H9 (cell line): ENCODE results near the gene TRPM3. TPM values are rescaled to one million over a fixed set of nuclear protein-coding genes. Genes with fewer than 3 reads are reported as not detected.

Experiments used
- DNase-seq: peaks from one replicate; pipeline ENCODE4 v3.0.0-alpha.2; 2017
- H2AFZ ChIP-seq: one replicate; pipeline ENCODE4 v1.6.1; 2013; ENCODE audit warnings: mild to moderate bottlenecking, low read length, control low read depth, moderate library complexity
- H2AK5ac ChIP-seq: 2 replicates; pipeline ENCODE4 v1.6.1; 2013; ENCODE audit warnings: low read length, control low read depth, mixed read lengths; ENCODE audit not compliant: insufficient read length
- H2BK120ac ChIP-seq: one replicate; pipeline ENCODE4 v1.6.1; 2013; ENCODE audit warnings: low read depth, mild to moderate bottlenecking, low read length, control low read depth, inconsistent platforms; ENCODE audit not compliant: poor library complexity, severe bottlenecking
- H2BK12ac ChIP-seq: 2 replicates; pipeline ENCODE4 v1.6.1; 2013; ENCODE audit warnings: low read length, control low read depth, mixed read lengths, low read depth; ENCODE audit not compliant: insufficient read length
- H2BK15ac ChIP-seq: 2 replicates; pipeline ENCODE4 v1.6.1; 2013; ENCODE audit warnings: low read depth, low read length, control low read depth
- H2BK20ac ChIP-seq: one replicate; pipeline ENCODE4 v1.6.1; 2013; ENCODE audit warnings: low read depth, mild to moderate bottlenecking, low read length, control low read depth, inconsistent platforms; ENCODE audit not compliant: poor library complexity, severe bottlenecking
- H2BK5ac ChIP-seq: 2 replicates; pipeline ENCODE4 v1.6.1; 2013; ENCODE audit warnings: low read length, control low read depth, mixed read lengths; ENCODE audit not compliant: insufficient read length
- H3K14ac ChIP-seq: 2 replicates; pipeline ENCODE4 v1.6.1; 2013; ENCODE audit warnings: low read length, control low read depth; ENCODE audit not compliant: insufficient read depth
- H3K18ac ChIP-seq: 2 replicates; pipeline ENCODE4 v1.6.1; 2013; ENCODE audit warnings: low read depth, mild to moderate bottlenecking, mixed read lengths, low read length, control low read depth; ENCODE audit not compliant: insufficient read length
- H3K23ac ChIP-seq: 2 replicates; pipeline ENCODE4 v1.6.1; 2013; ENCODE audit warnings: low read length, control low read depth, mixed read lengths, low read depth; ENCODE audit not compliant: insufficient read length
- H3K23me2 ChIP-seq: 2 replicates; pipeline ENCODE4 v1.6.1; 2013; ENCODE audit warnings: low read depth, mild to moderate bottlenecking, mixed read lengths, low read length, control low read depth; ENCODE audit not compliant: insufficient read length, poor library complexity, severe bottlenecking
- H3K27ac ChIP-seq: 2 replicates; pipeline ENCODE4 v1.5.1; 2013; ENCODE audit warnings: low read length, control low read depth, mixed read lengths, low read depth; ENCODE audit not compliant: insufficient read length
- H3K27me3 ChIP-seq: 2 replicates; pipeline ENCODE4 v1.6.1; 2013; ENCODE audit warnings: low read length, control low read depth, inconsistent platforms; ENCODE audit not compliant: insufficient read depth
- H3K4ac ChIP-seq: 2 replicates; pipeline ENCODE4 v1.6.1; 2013; ENCODE audit warnings: low read depth, mild to moderate bottlenecking, control low read depth, inconsistent platforms, low read length, moderate library complexity
- H3K4me1 ChIP-seq: 2 replicates; pipeline ENCODE4 v1.6.1; 2013; ENCODE audit warnings: low read length, control low read depth, inconsistent platforms; ENCODE audit not compliant: insufficient read depth
- H3K4me2 ChIP-seq: 2 replicates; pipeline ENCODE4 v1.6.1; 2013; ENCODE audit warnings: low read length, control low read depth, mixed read lengths; ENCODE audit not compliant: insufficient read length, insufficient read depth
- H3K56ac ChIP-seq: 2 replicates; pipeline ENCODE4 v1.6.1; 2013; ENCODE audit warnings: low read depth, mild to moderate bottlenecking, mixed read lengths, low read length, control low read depth; ENCODE audit not compliant: insufficient read length
- H3K79me1 ChIP-seq: 2 replicates; pipeline ENCODE4 v1.6.1; 2013; ENCODE audit warnings: low read depth, mild to moderate bottlenecking, moderate library complexity, low read length, control low read depth, inconsistent platforms; ENCODE audit not compliant: insufficient read depth, poor library complexity, severe bottlenecking
- H3K79me2 ChIP-seq: 2 replicates; pipeline ENCODE4 v1.6.1; 2013; ENCODE audit warnings: low read length, control low read depth, inconsistent platforms; ENCODE audit not compliant: insufficient read depth
- H3K9ac ChIP-seq: 2 replicates; pipeline ENCODE4 v1.6.1; 2013; ENCODE audit warnings: low read length, control low read depth, mixed read lengths; ENCODE audit not compliant: insufficient read length; ENCODE audit errors: extremely low read depth
- H3K9me3 ChIP-seq: one replicate; pipeline ENCODE4 v1.6.1; 2013; ENCODE audit warnings: low read depth, low read length, inconsistent platforms; ENCODE audit not compliant: control insufficient read depth
- H3T11ph ChIP-seq: one replicate; pipeline ENCODE4 v1.6.1; 2013; ENCODE audit warnings: mild to moderate bottlenecking, low read length, control low read depth, inconsistent platforms
- H4K20me1 ChIP-seq: one replicate; pipeline ENCODE4 v1.6.1; 2013; ENCODE audit not compliant: control insufficient read depth, insufficient read length, insufficient read depth
- H4K5ac ChIP-seq: 2 replicates; pipeline ENCODE4 v1.6.1; 2013; ENCODE audit warnings: low read depth, mild to moderate bottlenecking, mixed read lengths, low read length, control low read depth; ENCODE audit not compliant: insufficient read length
- H4K8ac ChIP-seq: replicated peaks from 2 replicates; pipeline ENCODE4 v1.6.1; 2013; ENCODE audit warnings: low read length, control low read depth, mixed read lengths, low read depth; ENCODE audit not compliant: insufficient read length
- H4K91ac ChIP-seq: 2 replicates; pipeline ENCODE4 v1.6.1; 2013; ENCODE audit warnings: low read depth, mild to moderate bottlenecking, moderate library complexity, mixed read lengths, low read length, control low read depth; ENCODE audit not compliant: insufficient read length
- H3K27ac Mint-ChIP-seq, 3 experiments: 2 replicates in 2 of 3; 3 replicates in 1 of 3; pipeline ENCODE4 v1.8.0; 2020 to 2021; ENCODE audit warnings: mixed read lengths in 3 of 3, mild to moderate bottlenecking in 1 of 3, moderate library complexity in 1 of 3
- H3K27me3 Mint-ChIP-seq: 2 replicates; pipeline ENCODE4 v1.8.0; 2021; ENCODE audit warnings: low read depth, mild to moderate bottlenecking, moderate library complexity, mixed read lengths
- H3K36me3 Mint-ChIP-seq, 3 experiments: 2 replicates in 2 of 3; 3 replicates in 1 of 3; pipeline ENCODE4 v1.8.0; 2020 to 2021; ENCODE audit warnings: low read depth in 3 of 3, mixed read lengths in 3 of 3; ENCODE audit not compliant: insufficient read depth in 1 of 3
- H3K4me1 Mint-ChIP-seq, 2 experiments: 2 replicates each; pipeline ENCODE4 v1.8.0; 2020; ENCODE audit warnings: mixed read lengths in 2 of 2
- H3K4me3 Mint-ChIP-seq, 2 experiments: 2 replicates in 1 of 2; 3 replicates in 1 of 2; pipeline ENCODE4 v1.8.0; 2020 to 2021; ENCODE audit warnings: mild to moderate bottlenecking in 2 of 2, mixed read lengths in 2 of 2, moderate library complexity in 1 of 2
- H3K9me3 Mint-ChIP-seq, 2 experiments: 2 replicates in 1 of 2; 3 replicates in 1 of 2; pipeline ENCODE4 v1.8.0; 2020; ENCODE audit warnings: mild to moderate bottlenecking in 2 of 2, mixed read lengths in 2 of 2, moderate library complexity in 1 of 2
- WGBS: extraction: QIAGEN DNeasy Blood & Tissue Kit; methylation state at CpG from one replicate; pipeline ENCODE4 v1.1.7; 2013; ENCODE audit warnings: missing lambda C conversion rate, low lambda C conversion rate, mixed read lengths; ENCODE audit not compliant: insufficient read length; ENCODE audit errors: extremely low coverage; 5-methylcytosine and 5-hydroxymethylcytosine counted together
- total RNA-seq: library from RNA; stranded (reverse); gene quantifications from 2 replicates; pipeline ENCODE4 v1.2.1, GENCODE V29; 2021
- TF ChIP-seq, protein P1 (sequence below): fragments of 200-600 bp; sonication (generic); conservative IDR thresholded peaks from 3 replicates; pipeline ENCODE4 v1.8.0; 2021; ENCODE audit warnings: antibody characterized with exemption, mild to moderate bottlenecking

Gene TRPM3
- total RNA-seq, 1 experiment from 2014 or later, result 10.3 TPM

DNA sequence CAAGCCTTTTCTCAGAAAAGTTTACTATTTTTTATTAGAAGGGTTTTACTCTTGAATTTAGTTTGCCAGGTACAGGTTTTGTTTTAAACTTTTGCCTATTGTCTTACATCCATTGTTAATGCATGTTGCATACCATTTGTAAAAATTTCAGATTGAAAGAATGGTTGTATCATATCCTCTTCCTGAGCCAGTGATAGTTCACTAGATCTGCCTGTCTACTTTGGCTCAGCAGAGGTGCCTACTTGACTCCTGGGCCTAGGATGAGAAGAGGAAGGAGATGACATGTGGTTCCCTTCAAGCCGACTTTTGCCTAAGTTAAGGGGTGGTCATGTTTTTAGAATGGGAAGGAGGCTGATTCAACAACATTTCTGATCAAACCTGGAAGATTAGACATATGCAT, 232.9 kb downstream of the TRPM3 start:
- Histone ChIP-seq H2BK5ac (no peak overlapping the region), H2BK20ac (no peak overlapping the region), H3K4ac (no peak overlapping the region), H2AK5ac (no peak overlapping the region), H4K20me1 (no peaks in the 10 kb centered on the region), H3K56ac (no peak overlapping the region), H3K14ac (no peak overlapping the region), H3K23me2 (no peaks in the 10 kb centered on the region), H3K79me2 (no peaks in the 10 kb centered on the region), H3T11ph (no peak overlapping the region), H4K91ac (no peak overlapping the region), H4K8ac (no peak overlapping the region), H4K5ac (no peak overlapping the region), H3K27ac (no peak overlapping the region), H3K4me2 (no peak overlapping the region), H2BK15ac (no peak overlapping the region), H2BK120ac (no peak overlapping the region), H3K27me3 (no peaks in the 10 kb centered on the region; the same call in 1 of the 2 replicates), H3K4me1 (no peaks in the 10 kb centered on the region; the same call in 1 of the 2 replicates), H3K23ac (no peak overlapping the region), H3K9me3 (no peaks in the 10 kb centered on the region), H3K18ac (no peak overlapping the region), H2BK12ac (no peak overlapping the region), H2AFZ (no peak overlapping the region), H3K79me1 (no peaks in the 10 kb centered on the region), H3K9ac (no peak overlapping the region)
- peaks cover 9 to 16% of the 10 kb centered on the region in 2 experiments for H3K4me1 Mint-ChIP-seq
- H3K27ac Mint-ChIP-seq, result no peak overlapping the region
- no peaks in the 10 kb centered on the region for H3K36me3 Mint-ChIP-seq
- WGBS, result no CpG with 5 or more reads among the region's 1 CpG
- DNase-seq, result no peak
- no peaks in the 10 kb centered on the region for H3K27me3 Mint-ChIP-seq
- TF ChIP-seq, protein P1, sequence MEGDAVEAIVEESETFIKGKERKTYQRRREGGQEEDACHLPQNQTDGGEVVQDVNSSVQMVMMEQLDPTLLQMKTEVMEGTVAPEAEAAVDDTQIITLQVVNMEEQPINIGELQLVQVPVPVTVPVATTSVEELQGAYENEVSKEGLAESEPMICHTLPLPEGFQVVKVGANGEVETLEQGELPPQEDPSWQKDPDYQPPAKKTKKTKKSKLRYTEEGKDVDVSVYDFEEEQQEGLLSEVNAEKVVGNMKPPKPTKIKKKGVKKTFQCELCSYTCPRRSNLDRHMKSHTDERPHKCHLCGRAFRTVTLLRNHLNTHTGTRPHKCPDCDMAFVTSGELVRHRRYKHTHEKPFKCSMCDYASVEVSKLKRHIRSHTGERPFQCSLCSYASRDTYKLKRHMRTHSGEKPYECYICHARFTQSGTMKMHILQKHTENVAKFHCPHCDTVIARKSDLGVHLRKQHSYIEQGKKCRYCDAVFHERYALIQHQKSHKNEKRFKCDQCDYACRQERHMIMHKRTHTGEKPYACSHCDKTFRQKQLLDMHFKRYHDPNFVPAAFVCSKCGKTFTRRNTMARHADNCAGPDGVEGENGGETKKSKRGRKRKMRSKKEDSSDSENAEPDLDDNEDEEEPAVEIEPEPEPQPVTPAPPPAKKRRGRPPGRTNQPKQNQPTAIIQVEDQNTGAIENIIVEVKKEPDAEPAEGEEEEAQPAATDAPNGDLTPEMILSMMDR, result no peak
- H3K4me3 Mint-ChIP-seq, result no peak overlapping the region
- no peaks in the 10 kb centered on the region for H3K9me3 Mint-ChIP-seq
